ENCODE data around the gene CDADC1.

DNA sequence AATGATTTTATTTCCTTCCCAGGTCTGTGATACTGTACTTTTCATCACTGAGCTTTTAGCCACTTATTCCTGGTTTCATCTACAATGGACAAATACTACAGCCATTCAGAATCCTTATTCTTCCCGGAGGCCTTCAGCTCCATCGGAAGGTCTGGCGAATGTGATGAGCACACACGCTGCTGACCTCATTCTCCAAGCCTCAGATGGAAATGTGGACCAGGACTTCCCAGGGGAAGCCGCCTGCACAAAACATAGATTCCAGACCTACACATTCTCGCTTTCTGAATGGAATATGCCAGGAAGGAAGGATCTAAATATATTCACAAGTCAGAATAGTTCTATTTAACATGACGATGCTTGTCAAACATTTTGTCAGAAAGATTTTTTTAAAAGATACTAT lies 75.6 kb downstream of the CDADC1 start:
- TF ChIP-seq SIN3A (IDR thresholded peaks at IDR 0.05; ENCODE audit: borderline replicate concordance, low read depth, low read length): no peak
- no peak for TF ChIP-seq EP300 (IDR thresholded peaks at IDR 0.05; ENCODE audit: borderline replicate concordance in 1 of 2, low read depth in 1 of 2, low read length in 1 of 2)
- TF ChIP-seq, protein P1, sequence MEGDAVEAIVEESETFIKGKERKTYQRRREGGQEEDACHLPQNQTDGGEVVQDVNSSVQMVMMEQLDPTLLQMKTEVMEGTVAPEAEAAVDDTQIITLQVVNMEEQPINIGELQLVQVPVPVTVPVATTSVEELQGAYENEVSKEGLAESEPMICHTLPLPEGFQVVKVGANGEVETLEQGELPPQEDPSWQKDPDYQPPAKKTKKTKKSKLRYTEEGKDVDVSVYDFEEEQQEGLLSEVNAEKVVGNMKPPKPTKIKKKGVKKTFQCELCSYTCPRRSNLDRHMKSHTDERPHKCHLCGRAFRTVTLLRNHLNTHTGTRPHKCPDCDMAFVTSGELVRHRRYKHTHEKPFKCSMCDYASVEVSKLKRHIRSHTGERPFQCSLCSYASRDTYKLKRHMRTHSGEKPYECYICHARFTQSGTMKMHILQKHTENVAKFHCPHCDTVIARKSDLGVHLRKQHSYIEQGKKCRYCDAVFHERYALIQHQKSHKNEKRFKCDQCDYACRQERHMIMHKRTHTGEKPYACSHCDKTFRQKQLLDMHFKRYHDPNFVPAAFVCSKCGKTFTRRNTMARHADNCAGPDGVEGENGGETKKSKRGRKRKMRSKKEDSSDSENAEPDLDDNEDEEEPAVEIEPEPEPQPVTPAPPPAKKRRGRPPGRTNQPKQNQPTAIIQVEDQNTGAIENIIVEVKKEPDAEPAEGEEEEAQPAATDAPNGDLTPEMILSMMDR (IDR thresholded peaks at IDR 0.05): no peak
- TF ChIP-seq RCOR1 (IDR thresholded peaks at IDR 0.05; ENCODE audit: low read length): no peak
- TF ChIP-seq FOSL2 (IDR thresholded peaks at IDR 0.05; ENCODE audit: borderline replicate concordance, low read depth): no peak
- TF ChIP-seq JUND (IDR thresholded peaks at IDR 0.05): no peak
- no peak for TF ChIP-seq POLR2AphosphoS5 (IDR thresholded peaks at IDR 0.05; ENCODE audit: low read depth, low read length)
- no peak for TF ChIP-seq EZH2phosphoT487 (IDR thresholded peaks at IDR 0.05; ENCODE audit: borderline replicate concordance, low read depth)
- TF ChIP-seq RAD21 (IDR thresholded peaks at IDR 0.05; ENCODE audit: low read length): no peak
- TF ChIP-seq, protein P2, sequence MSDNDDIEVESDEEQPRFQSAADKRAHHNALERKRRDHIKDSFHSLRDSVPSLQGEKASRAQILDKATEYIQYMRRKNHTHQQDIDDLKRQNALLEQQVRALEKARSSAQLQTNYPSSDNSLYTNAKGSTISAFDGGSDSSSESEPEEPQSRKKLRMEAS (IDR thresholded peaks at IDR 0.05; ENCODE audit: low read depth): no peak
- TF ChIP-seq TCF12 (IDR thresholded peaks at IDR 0.05): no peak
- TF ChIP-seq FOXM1 (IDR thresholded peaks at IDR 0.05; ENCODE audit: low read depth): no peak
- TF ChIP-seq CHD2 (IDR thresholded peaks at IDR 0.05; ENCODE audit: low read length, partially characterized antibody): no peak
- no peak for TF ChIP-seq YY1 (IDR thresholded peaks at IDR 0.05; ENCODE audit: low read depth)

Measured in SK-N-SH (cell line).